Left lobe of liver (tissue), 2 donors: ENCODE results near the gene MAGIX. TPM values are rescaled to one million over a fixed set of nuclear protein-coding genes. Genes with fewer than 3 reads are reported as not detected.
"Not testable (repeated sequence)": the region's sequence is repeated elsewhere in the genome, so short reads cannot be mapped to it uniquely, and the experiment has no call there.

Experiments
- ATAC-seq: fragments of 200-7000 bp; cut with Tn5 transposase; one replicate; pipeline ENCODE4 v1.9.1; 2020; ENCODE audit warnings: mild to moderate bottlenecking, moderate library complexity
- DNase-seq: peaks from one replicate; pipeline ENCODE4 v3.0.0-alpha.2; 2020; ENCODE audit warnings: low spot score
- total RNA-seq: library from RNA; stranded (reverse); gene quantifications from one replicate; pipeline ENCODE4 v1.2.1, GENCODE V29; 2021
- donor health status: DM: no; HTN: no; CAD: no; lungs with moderate emphysema.
- donor health status: DM: no; HTN: yes; CAD: no.

The MAGIX gene
- total RNA-seq = 27.7 TPM

DNA sequence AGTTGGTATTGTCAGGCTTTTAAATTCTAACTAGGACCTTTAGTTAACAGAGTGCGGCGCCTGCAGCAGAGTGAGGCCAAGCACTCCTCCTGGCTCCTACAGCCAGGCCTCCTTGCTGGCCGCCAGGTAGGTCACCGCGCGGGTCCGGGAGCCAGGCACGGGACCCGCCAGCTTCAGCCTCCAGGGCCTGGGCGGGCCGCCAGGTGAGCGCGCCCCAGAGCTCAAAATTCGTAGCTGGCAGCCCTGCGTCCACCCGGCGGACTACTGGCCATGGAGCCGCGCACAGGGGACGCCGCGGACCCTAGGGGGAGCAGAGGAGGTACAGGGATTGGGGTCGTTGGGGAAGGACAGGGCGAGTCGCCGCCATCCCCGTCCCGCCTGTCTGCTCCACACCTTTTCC lies at the start of gene MAGIX:
MAGIX (plus strand) TSS at position 139 of the 400 bp plus-strand sequence; CDS start at position 271, 132 bp downstream.
- peak; percentile 79 for DNase-seq
- ATAC-seq = peak; percentile 67

DNA sequence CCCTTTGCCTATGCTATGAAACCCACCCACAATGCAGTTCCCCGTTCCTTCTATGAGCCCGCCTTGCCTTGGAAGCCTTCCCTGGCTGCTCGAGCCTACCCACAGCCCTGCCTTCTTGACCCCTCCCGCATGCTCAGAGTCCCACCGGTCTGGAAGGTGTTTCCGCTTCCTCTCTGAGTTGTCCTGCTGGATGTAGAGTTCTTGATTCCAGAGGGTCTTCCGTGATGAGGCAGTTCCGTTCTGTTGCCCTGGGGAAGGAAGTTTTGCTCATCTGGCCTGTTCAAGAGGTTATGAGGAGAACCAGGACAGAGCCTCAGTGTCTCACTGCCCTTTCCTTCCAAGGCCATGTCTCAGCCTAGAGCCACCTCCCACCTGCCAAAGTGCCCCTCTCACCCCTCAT lies 46.5 kb upstream of the MAGIX start:
- DNase-seq (no peak), ATAC-seq (no peak)

DNA sequence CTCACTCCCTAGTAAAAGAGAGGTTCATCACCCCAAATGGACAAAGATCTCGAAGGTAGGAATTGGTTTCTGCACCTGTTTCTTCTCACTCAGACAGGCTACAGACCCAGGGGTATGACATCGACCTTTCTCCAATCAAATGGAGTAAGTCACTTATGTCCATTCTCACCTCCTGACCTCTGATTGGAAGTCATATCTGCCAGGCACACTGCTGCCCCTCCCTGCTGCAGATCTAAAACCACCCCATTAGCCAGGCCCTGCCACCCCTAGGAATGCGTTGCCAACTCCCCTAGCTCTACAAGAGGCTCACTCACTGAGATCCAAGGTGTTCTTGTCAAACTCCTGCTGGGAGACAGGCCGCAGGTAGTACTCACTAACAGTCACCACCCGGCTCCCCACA lies 45.8 kb upstream of the MAGIX start:
- ATAC-seq (no peak), DNase-seq (no peak)

DNA sequence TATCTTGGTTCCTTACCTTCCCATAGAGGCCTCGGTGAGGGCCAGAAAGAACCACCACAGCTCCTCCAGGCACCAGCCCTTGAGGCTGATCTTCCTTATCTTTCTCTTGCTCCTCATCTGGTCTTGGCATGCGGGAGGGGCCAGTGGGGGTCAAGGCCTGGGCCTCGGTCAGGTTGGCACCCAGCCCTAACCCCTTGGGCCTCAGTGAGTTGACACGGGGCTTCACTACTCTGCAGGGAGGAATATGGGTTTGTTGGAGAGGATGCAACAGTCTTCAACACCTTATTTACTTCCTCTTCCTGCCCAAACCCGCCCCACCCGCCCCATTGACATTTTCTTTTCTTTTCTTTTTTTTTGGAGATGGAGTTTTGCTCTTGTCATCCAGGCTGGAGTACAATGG lies 45.0 kb upstream of the MAGIX start:
- DNase-seq (no peak), ATAC-seq (no peak)

GRCh38 chrX:49120091-49120490 lies 42.5 kb upstream of the MAGIX start:
- DNase-seq (no peak), ATAC-seq (no peak)

DNA sequence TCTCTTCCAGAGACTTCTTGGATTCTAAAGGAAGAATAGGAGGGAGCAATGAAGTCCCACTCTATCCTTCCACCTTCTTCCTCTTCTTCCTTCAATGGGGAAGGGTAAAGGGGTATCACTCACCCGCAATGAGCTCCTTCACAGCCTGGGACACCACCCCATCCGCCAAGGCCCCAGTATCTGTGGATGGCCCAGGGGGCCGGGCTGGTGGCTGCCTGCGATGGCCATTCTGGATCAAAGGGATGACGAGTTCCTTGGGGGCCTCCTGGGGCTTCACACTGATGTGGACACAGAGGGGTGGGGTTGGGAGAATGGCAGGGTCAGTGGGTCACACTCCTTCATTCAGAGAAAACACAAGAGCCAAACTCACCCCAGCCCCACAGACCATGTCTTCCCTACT lies 40.1 kb upstream of the MAGIX start:
- no peak for DNase-seq
- ATAC-seq = no peak

GRCh38 chrX:49127742-49128258 lies 34.8 kb upstream of the MAGIX start:
- DNase-seq, ATAC-seq: not testable (repeated sequence)

GRCh38 chrX:49129427-49129826 lies 33.1 kb upstream of the MAGIX start:
- DNase-seq = no peak
- ATAC-seq = no peak

GRCh38 chrX:49132275-49132674 lies 30.3 kb upstream of the MAGIX start:
- not testable (repeated sequence) for ATAC-seq, DNase-seq

DNA sequence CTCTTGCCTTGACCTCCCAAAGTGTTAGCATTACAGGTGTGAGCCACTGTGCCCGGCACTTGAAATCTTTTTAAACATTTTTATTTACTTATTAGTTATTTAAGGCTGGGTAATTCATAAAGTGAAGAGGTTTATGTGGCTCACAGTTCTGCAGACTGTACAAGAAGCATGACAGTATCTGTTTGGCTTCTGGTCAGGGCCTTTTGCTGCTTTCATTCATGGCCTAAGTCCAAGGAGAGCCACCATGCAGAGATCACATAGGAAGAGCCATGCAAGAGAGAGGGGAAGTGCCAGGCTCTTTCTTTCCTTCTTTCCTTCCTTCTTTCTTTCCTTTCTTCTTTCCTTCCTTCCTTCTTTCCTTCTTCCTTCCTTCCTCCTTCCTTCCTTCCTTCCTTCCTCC lies 28.8 kb upstream of the MAGIX start:
- DNase-seq = no peak
- ATAC-seq = no peak

DNA sequence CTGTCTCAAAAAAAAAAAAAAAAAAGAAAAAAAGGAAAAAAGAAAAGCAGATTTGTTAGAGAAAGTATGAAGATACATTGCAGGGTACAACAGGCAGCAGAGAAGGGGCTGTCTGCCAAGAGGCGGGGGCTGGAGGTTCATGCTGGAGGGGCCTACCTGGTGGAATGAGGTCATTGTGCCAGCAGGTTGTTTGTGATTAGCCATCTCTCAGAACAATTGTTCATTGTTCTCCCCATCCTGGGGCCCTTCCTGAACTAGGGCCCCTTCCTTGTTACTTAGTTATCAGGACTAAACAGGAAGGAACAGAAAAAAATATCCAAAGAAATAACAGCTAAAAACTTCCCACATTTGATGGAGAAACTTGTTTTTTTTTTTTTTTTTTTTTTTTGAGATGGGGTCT lies 25.1 kb upstream of the MAGIX start:
- ATAC-seq (no peak), DNase-seq (no peak)

- no peak for DNase-seq
These were observed 22.8 kb upstream of the MAGIX start for GRCh38 chrX:49139713-49140112.

GRCh38 chrX:49142264-49142663 lies 20.3 kb upstream of the MAGIX start:
- DNase-seq = not testable (repeated sequence)
- peak; percentile 31 for ATAC-seq

More at GRCh38 chrX:49139713-49140112, 22.8 kb upstream of the MAGIX start:
- ATAC-seq = no peak

DNA sequence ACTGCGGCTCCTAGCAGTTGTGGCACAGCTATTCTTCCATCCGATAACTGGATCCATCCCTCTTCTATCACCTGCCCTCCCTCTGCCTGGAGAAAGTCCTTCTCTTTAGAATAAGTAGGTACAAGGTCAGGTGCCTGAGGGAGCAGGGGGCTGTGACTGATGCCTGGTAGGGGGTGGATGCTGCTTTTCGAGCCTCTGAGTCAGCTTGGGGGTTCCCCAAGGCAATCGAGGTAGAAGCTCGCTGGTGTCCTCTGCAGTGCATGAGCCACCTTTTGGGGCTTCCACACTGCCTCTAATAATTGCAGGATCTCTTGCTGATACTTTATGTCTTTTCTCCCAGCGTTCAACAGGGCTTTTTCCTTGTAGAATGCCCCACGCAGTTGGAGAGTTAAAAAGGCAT lies 19.4 kb upstream of the MAGIX start:
- DNase-seq, ATAC-seq: not testable (repeated sequence)

- DNase-seq (no peak), ATAC-seq (no peak)
These were observed 15.3 kb upstream of the MAGIX start for GRCh38 chrX:49147282-49147681.

- ATAC-seq = no peak
- no peak for DNase-seq
These were observed 14.6 kb upstream of the MAGIX start for GRCh38 chrX:49147936-49148335.

DNA sequence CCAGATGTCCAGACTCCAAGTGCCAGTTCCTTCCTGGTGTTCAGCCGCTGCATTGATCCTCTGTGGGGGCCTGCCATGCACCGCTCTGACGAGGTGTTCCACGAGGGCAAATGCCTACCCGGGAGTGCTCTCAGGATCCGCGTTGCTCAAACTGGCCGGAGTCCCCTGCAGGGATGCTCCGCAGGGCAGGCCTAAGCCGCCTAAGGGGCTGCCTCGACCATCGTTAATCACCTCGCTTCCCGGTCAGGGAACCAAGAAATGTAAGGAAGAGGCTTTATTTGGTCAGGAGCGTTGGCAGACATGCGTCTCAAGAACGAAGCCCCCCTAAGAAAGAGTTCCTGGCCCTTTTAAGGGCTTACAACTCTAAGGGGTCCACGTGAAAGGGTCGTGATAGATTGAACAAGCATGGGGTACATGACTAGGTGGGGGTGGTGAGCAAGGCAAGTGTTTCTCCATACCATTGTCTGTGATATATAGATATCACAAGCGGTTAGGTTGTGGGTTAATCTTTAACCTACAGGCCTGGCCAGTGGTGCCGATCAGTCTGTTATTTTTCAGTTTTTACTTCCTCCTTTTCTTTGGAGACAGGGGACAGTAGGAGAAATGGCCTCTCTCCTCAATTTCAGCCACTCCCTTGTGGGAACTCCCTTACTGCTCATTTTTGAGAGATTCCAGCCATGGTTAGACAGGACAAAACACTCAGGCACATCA lies 14.0 kb upstream of the MAGIX start:
- ATAC-seq, DNase-seq: not testable (repeated sequence)

- ATAC-seq, DNase-seq: not testable (repeated sequence)
These were observed 13.3 kb upstream of the MAGIX start for GRCh38 chrX:49149291-49149690.

- no peak for DNase-seq
- no peak for ATAC-seq
These were observed 9.1 kb upstream of the MAGIX start for GRCh38 chrX:49153467-49153866.

DNA sequence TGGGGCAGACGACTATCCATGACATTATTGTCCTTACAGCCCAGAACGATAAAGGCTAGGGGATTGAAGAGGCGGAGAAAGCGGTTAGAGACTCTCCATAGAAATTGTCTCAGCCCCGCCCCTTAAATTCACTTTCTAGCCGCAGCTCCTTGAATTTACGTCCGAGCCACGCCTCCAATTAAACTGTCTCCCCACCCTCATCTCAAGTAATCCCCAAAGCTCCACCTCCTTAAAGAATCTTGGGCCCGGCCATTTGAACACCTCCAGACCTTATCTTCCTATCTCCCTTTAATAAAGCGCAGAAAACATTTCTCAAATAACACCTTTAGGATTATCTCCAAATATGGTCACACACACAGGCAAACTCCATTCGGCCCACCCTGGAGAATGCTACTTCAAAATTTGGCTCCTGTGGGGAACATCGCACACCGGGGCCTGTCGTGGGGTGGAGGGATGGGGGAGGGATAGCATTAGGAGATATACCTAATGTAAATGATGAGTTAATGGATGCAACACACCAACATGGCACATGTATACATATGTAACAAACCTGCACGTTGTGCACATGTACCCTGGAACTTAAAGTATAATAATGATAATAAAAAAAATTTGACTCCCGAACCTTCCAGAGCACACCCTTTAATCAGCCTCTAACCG lies 7.2 kb upstream of the MAGIX start:
- DNase-seq (no peak), ATAC-seq (no peak)

DNA sequence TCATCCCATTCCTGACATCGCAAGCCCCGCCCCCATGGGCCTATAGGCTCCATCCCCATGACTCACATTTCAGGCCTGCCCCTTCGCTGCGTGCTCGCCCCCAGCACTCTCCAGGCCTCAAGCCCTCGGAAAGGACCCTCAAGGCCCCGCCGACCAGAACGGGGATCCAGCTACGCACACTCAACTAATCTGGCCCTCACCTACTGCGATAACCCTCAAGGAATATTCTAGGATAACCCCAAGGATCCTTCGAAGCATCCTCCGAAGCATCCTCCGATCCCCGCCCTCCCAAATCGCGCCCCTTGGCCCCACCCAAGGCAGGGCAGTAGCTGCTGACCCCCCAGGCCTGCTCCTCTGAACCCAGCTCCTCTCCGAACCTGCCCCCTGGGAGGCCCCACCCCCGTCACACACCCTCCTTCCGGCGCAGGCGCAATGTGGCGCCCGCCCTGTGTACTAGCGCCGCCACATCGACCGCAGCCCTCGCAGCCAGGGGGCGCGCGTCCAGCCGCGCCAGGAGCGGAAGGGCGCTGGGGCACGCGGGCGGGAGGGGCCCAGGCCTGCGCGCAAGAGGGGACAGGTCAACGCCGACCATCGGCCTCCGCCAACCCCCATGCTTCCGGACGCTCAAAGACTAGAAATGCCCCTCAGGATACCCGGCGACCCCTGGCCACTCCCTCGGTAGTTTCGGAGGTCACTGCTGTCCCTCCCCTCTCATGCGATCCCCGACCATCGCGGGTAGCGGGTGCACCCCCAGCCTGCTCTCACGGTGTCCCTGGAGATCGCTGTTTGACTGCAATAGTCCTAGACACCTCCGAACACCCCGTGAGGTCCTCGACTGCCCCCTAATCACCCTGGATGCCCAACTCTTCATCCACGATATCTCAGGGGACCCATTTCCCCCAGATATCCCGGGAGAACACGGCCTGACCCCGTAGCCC lies 6.4 kb upstream of the MAGIX start:
- DNase-seq (peak; percentile 89), ATAC-seq (peak; percentile 96)
